GM19397 (cell line): ENCODE measurements around the gene GRHPR.
"Not testable (repeated sequence)": the region's sequence is repeated elsewhere in the genome, so short reads cannot be mapped to it uniquely, and the experiment has no call there.

Experiments used
- ATAC-seq: cut with Tn5 transposase; IDR thresholded peaks from one replicate; pipeline ENCODE4 v1.9.1; 2021; ENCODE audit warnings: mild to moderate bottlenecking, moderate library complexity; ENCODE audit not compliant: unreplicated experiment

GRHPR gene

DNA sequence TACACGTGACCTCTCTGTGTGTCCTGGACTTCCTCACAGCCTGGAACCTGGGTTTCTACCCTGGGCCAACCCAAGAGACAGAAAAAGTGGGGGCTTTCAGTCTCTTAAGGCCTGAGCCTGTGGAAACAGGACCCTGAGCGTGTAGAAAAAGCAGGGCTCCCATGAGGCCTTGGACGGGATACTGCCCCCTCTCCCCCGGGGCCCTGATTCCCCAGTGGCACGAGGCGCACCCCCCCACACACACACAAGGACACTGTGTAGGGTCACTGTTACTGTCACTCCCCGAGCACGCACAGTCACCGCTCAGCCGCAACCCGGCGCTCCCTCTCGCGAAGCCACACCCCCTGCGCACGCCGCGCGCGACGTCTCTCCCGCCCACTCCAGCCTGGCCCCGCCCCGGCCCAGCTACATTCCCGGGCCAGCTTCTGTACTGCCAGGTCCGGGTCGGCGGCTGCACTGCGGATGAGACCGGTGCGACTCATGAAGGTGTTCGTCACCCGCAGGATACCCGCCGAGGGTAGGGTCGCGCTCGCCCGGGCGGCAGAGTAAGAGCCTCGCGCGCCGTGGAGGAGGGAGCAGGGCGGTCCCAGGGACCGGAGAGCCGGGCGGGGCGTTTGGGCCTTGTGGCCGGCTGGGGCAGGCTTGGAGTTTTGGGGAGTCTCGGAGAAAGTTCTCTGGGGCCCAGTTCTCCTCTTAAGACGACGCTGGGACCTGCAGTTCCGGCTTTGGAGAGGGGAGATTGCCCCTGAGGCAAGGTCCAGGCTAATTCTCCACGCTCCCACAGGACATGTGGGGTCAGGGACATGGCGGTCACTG lies at the start of gene GRHPR:
Gene GRHPR (plus strand): TSS at position 408 of the 816 bp plus-strand sequence. CDS start 55 bp downstream, at position 463.
- ATAC-seq, result peak; percentile 93

DNA sequence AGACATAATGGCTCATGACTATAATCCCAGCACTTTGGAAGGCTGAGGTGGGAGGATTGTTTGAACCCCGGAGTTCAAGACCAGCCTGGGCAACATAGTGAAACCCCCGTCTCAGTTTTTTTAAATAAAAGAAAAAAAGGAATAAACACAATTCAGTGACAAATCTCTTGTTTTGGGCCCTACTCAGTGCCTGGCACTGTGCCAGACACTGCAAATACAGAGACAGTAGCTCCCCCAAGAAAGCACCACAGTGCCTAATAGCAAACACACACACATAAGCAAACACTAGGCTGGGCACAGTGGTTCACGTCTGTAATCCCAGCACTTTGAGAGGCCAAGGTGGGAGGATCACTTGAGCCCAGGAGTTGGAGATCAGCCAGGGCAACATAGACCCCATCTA lies 49.7 kb upstream of the GRHPR start:
- no peak for ATAC-seq

DNA sequence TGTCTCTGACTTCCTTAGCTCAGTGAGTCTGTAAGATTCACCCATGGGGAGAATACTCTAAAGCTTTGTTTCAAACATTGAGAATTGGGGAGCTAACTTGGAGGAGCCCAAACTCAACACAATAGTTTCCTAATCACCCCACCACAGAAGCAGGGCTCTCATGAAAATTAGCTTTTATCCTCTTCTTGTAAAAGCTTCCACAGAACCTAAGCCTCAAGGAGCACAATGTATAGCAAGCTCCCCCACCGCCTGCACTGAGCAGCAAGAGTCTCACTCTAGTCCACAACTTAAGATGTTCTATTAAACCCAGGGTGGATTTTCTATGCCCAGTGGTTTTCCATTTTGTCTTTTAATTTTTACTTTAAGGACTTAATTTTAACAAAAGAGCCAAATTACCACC lies 48.9 kb upstream of the GRHPR start:
- no peak for ATAC-seq

DNA sequence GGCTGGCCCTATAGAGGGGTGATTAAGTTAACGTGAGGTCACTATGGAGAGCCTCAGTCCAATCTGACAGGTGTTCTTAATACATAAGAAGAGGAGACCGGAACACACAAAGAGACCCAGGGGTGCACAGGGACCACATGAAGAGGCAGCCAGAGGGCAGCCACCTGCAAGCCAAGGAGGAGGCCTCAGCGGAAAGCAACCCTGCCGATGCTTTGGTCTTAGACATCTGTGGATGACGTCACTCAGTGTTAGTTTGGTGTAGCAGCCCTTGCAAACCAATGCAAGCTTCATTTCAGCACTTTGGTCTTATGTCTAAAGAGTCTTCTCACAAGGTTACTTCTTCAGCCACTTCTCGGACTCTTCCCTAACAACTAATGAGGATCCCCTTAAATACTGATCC lies 47.6 kb upstream of the GRHPR start:
- peak; percentile 41 for ATAC-seq

DNA sequence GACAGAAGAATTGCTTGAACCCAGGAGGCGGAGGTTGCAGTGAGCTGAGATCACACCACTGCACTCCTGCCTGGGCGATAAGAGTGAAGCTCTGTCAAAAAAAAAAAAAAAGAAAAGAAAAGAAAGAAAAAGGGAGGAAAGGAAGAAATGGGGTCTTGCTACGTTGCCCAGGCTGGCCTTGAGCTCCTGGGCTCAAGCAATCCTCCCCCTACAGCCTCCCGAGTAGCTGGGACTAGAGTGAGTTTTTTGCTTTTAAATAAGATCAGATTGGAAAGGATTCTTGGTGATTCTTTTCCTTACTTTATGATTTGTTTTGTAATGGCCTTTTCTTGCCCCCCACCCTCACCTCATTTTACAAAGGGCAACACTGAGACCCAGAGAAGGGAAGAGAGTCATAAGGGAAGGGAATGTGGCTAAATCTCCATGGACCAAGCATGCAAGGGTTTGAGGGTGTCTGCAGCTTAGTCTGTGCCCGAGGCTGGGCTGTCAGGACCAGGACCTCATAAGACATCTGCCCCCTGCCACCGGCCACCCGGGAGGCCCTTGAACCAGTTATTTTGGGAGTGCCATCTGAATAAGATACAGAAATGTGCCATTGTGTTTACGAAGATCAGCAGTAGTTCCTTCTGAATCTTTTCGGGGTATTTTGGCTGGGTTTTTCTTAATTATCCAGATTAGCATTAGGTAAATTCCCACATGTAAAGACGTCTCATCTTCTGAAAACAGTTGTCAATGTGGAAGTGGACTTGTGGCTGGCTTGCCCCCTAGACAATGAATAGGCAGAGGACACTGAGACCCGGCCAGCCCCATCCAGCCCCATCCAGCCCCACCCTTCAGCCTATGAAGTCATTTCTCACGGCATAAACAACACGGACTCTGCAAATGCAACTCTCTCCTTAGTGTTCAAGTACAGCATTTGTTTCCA lies 44.5 kb upstream of the GRHPR start:
- no peak for ATAC-seq

DNA sequence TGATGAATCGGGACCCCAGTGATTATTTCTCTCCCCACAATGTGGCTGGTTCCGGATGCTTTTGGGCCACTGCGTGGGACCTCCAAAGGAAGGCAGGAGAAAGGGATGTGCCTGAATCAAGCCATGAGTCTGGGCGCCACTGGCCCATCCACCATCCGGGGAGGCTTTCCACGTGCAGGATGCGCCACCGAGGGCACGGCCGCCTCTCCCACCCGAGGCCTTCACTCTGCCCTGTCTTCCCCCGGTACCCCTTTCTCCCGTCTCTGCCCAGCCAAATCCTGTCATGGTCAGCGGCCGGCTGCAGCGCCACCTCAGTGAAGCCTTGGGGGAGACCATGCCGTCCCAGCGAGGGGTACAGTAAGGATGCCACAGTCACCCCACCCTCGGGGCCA lies 43.9 kb upstream of the GRHPR start:
- ATAC-seq, result no peak

DNA sequence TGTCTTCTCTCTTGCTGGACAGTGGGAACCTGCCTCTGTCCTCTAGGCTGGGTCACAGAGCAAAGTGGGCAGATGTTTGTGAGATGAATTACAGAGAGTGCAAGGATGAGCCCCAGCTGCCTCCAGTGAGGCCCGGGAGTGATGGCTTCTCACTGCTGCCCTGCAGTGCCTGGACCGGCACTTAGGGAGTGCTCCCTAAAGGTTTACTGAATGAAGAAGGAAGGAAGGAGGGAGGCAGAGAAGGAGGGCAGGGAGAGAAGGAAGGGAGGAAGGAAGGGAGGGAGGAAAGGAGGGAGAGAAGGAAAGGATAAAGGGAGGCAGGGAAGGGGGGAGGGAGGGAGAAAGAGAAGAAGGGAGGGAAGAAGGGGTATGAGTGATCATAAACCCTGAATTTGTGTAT lies 42.7 kb upstream of the GRHPR start:
- no peak for ATAC-seq

DNA sequence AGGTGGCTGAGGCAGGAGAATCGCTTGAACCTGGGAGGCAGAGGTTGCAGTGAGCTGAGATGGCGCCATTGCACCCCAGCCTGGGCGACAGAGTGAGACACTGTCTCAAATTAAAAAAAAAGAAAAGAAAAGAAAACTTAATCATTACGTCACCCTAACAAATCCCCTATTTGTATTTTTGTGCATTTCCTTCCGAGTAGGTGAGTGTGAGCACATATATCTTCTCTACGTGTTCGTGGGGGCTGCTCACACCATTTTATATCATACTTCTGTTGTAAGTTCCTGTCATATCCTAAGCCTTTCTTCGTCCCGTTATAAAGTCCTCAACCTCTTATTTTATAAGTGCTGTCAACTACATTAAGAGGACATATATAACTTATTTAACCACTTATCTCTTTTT lies 41.9 kb upstream of the GRHPR start:
- no peak for ATAC-seq

DNA sequence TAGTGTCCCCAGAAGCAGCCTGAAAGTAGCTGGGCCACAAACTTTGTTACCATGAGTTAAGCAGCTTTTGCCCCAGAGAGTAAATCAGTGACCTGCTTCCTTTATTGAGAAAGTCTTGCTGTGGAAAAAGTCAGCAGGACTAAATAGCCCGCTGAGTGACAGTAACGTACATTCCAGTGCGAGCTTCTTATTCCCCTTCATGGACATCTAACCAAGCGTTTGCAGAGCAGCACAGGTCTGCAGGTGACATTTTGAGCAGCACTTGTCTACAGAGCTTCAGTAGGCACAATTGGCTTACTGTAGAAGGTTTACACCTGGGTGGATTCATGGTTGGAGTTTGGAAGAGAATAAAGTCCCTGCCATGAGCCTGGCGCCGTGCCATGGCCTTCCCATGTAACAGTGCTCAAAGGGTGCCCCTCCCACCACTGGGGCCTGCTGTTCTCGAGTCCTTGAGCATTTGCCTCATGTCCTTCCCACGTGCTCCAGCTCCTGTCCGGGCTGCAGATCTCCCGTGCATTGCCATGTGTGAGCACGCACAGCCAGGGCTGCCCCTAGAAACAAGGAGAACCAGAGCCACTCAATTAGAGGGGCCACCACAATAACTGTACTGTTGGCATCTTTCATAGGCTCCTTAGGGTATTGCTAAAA lies 41.3 kb upstream of the GRHPR start:
- no peak for ATAC-seq

DNA sequence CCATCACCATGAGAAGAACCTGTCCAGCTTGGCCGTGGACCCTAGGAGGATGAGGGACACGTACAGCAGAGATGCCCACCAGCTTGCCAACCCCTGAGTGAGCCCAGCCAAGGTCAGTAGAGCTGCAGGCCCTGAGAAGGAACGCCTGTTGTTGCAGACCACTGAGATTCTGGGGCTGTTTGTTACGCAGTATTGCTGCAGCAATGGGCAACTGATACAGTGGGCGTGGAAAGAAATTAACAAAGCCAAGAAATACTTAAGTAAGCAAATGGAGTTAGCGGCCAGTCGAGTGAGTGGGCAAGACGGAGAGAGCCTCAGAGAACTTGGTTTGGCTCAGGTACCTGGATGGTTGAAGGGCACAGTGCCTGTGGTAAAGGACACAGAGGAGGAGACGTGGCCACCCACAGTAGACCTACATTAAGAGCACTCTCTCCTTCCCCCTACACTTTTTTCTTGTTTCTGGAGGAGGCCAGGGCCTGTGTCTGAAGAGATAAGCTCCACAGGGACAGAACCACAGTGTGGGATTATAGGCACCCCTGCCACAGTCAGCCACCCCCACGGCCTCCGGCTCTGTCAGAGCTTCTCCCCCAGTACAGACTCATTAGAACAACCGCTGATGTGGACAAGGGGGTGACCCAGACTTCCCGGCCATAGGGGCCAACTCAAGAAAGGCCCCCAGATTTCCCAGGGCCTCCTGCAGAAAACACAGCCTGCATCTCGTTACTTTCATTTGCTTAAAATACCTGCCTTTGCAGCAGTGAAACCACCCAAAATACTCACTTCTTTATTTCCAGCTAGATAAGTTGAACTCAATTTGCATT lies 40.1 kb upstream of the GRHPR start:
- peak; percentile 44 for ATAC-seq

DNA sequence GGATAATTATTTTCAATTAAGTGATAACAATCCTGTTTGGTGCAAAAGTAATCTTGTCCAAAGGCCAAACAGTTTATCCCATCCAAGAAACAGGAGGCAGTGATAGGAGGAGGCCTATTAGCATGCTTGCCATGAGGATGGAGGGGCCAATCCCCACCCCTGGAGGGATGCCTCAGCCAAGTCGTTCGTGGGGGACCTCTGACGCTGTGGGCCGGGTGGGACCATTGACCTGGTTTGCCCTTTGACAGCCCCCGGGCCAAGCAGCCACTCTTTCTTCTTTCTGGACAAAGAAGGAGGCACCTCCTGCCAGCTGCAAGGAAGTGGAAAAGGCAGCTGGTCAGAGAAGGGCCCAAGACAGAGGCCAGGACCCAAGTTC lies 39.5 kb upstream of the GRHPR start:
- no peak for ATAC-seq

DNA sequence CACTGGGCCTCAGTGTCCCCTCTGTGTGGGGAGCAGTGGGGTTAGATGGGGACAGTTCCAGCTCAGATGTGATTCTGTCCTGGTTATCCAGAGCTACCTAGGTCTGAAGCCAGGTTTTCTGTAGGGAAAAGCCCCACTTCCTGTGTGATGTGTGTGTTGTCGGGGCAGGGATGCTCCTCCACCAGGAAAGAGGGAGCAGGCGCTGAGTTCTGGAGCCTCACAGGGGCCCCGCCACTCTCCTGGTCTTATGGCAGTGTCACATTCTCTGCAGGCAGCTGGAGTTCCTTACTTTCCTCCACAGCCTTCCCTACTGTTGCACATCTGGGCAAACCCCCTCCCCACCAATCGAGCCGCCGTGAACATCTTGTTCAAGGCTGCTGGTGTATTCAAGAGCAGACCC lies 39.1 kb upstream of the GRHPR start:
- no peak for ATAC-seq

DNA sequence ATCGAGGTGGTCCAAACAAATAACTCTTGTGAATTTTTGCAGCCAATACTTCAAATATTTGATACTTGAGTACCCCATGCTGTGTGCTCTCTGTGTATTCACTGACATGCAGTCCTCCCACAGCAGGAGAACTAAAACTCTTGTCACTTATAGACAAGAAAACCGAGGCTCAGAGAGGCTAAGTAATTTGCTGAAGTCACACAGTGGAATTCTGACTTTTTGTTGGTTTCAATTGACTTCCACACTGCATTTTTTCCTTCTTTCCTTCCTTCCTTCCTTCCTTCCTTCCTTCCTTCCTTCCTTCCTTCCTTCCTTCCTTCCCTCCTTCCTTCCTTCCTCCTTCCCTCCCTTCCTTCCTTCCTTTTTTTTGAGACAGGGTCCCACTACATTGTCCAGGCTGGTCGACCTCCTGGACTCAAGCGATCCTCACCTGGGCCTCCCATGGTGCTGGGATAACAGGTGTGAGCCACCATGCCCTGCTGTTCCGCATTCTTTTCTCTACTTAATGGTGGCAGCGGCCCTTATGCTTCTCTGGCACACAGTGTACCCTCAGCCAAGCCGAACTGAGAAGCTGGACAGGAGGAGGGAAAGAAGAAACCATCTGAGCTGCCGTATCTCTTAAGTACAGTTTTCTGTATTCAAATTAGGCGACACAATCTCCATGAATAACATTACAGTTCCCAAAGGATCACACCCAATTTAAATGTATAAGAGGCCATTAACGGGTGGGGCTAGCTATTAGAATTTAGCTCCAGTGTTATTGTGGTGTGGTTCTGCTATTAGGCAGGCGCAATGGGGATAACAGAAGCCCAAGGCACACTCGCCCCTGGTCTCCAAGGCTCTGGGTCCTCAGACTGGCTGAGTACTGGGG lies 38.4 kb upstream of the GRHPR start:
- ATAC-seq, result no peak

DNA sequence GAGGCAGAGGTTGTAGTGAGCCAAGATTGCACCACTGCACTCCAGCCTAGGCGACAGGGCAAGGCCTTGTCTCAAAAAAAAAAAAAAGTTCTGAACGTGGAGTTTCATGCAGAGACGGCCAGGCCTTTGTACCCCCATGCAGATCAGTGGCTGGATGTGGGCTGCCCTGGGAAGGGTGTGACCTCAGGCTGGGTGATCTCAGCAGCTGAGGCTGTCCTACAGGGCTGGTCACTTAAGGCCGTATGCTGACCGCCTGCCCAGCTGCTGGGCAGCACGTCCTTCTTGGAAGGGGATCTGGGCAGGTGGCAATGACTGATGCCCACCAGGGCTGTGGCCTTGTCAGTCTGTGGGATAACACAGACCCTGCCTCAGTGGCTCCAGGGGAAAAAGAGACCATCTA lies 37.2 kb upstream of the GRHPR start:
- no peak for ATAC-seq

DNA sequence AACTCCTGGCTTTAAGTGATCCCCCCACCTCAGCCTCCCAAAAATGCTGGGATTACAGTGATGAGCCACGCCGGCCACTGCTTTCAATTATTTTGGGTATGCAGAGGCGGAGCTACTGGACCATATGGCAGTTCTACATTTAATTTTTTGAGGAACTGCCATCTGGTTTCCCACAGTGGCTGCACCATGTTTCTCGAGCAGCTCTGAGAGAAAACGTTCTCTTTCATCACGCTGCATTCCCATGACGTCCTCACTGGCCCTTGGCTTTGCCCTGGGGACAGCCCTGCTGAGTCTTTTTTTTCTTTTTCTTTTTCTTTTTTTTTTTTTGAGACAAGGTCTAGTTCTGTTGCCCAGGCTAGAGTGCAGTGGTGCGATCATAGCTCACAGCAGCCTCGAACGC lies 35.5 kb upstream of the GRHPR start:
- ATAC-seq, result no peak

DNA sequence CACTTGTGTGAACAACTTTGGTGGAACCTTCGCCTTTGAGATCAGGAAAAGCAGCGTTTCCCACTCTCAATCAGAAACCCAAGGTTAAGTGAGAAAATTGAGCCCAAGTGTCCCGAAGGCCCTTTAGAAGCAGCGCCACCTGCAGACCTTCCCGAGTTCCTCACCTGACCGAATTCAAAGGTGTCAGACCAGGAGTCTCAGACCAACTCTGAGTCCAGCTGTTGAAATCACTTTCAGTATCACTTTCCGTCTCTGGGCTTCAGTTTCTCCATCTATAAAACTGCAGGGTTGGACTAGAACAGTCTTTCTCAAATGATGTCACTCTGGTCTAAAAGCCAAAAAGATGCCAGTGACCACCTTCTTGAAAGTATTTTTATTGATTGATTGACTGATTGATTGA lies 31.7 kb upstream of the GRHPR start:
- ATAC-seq, result peak; percentile 78

DNA sequence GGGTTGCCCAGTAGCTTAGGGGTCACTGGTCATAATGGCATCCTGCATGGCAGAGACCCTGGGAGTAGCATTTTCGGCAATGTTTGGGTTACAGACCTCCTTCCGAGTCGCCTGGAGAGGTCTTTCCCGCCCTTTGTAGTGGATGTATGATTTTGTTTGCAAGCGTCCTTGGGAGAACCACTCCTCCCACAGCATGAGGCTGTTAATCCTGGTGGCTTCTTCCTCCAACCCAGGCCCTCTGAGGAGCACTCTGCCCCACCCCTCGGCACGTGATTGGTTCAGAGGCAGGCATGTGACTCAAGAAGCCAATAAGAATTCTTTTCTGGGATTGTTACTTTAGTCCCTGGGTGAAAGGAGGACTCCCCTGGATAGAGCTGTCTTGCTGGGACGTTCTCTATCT lies 30.2 kb upstream of the GRHPR start:
- ATAC-seq, result no peak

DNA sequence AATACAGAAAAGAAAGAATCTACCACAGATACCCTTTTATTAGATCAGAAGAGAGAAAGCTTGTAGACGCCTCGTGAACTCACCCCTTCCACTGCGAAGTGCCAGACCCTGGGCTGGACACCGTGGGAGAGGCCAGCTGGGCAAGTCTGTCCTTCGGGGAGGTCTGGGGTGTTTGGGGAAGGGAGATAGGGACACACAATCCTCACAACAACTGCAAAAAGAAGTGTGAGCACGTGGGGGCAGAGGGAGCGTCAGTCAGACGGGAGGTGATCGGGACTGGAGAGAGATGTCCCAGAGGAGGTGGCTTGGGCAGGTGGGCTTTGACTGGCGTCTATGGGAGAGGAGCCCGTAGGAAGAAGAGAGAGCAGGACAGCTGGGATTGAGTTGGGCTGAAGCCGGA lies 27.3 kb upstream of the GRHPR start:
- no peak for ATAC-seq

DNA sequence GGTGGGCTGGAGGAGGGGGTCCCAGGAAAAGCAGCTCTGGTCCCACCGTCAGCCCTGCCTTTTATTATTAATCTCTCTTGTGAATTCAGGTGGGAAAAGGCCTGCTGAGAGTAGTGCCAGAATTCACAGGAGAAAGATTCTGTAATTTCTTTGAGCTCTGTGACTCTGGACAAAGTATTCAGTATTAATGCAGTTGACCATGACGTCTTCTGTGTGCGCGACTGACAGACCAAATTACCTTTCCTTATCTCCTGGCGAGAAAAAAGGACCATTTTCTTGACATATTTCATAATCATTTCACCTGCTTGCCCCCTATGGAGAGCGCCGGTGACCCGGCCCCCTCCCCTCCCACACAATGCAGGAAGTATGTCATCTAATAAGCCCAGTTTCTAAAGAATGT lies 26.8 kb upstream of the GRHPR start:
- no peak for ATAC-seq

DNA sequence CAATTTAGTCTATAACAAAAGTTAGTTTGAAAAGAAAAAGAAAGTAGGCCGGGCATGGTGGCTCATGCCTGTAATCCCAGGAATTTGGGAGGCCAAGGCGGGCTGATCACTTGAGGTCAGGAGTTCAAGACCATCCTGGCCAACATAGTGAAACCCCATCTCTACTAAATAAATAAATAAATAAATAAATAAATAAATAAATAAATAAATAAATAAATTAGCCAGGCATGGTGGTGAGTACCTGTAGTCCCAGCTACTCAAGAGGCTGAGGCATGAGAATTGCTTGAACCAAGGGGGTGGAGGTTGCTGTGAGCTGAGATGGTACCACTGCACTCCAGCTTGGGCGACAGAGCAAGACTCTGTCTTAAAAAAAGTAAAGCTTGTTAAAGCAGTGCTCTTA lies 24.5 kb upstream of the GRHPR start:
- ATAC-seq, result not testable (repeated sequence)
